Neuronal stem cell (in vitro differentiated cells): ENCODE results near the gene PFN3.
A peak's percentile ranks its signal among the peaks of the same experiment; 100 is the strongest.

Experiments
- DNase-seq: peaks from one replicate; pipeline ENCODE4 v3.0.0-alpha.2; 2013; ENCODE audit warnings: low spot score
- H2AFZ ChIP-seq: one replicate; pipeline ENCODE4 v1.6.1; 2013; ENCODE audit warnings: mild to moderate bottlenecking, low read length, inconsistent platforms
- H2AK5ac ChIP-seq: 2 replicates; pipeline ENCODE4 v1.6.1; 2013; ENCODE audit warnings: low read depth, mild to moderate bottlenecking, inconsistent platforms, low read length, moderate library complexity, mixed read lengths
- H2BK120ac ChIP-seq: 2 replicates; pipeline ENCODE4 v1.6.1; 2013; ENCODE audit warnings: low read depth, mild to moderate bottlenecking, inconsistent platforms, low read length, moderate library complexity, mixed read lengths
- H2BK12ac ChIP-seq: one replicate; pipeline ENCODE4 v1.6.1; 2013; ENCODE audit warnings: low read length, inconsistent platforms
- H2BK15ac ChIP-seq: 2 replicates; pipeline ENCODE4 v1.6.1; 2013; ENCODE audit warnings: mild to moderate bottlenecking, low read length, inconsistent platforms, mixed read lengths
- H2BK5ac ChIP-seq: one replicate; pipeline ENCODE4 v1.6.1; 2013; ENCODE audit warnings: inconsistent platforms, mild to moderate bottlenecking, low read length, moderate library complexity
- H3K14ac ChIP-seq: one replicate; pipeline ENCODE4 v1.6.1; 2013; ENCODE audit warnings: low read length, inconsistent platforms
- H3K18ac ChIP-seq: 2 replicates; pipeline ENCODE4 v1.6.1; 2013; ENCODE audit warnings: low read length, inconsistent platforms
- H3K23ac ChIP-seq: 2 replicates; pipeline ENCODE4 v1.6.1; 2013; ENCODE audit warnings: low read depth, mild to moderate bottlenecking, mixed read lengths, low read length, inconsistent platforms; ENCODE audit not compliant: poor library complexity
- H3K27ac ChIP-seq: replicated peaks from 3 replicates; pipeline ENCODE4 v1.5.1; 2013; ENCODE audit warnings: low read length, inconsistent platforms
- H3K27me3 ChIP-seq, 3 experiments: 2 replicates each; pipeline ENCODE4 v1.6.1; 2013; ENCODE audit warnings: low read length in 3 of 3, mild to moderate bottlenecking in 2 of 3, inconsistent platforms in 1 of 3, low read depth in 1 of 3, mixed read lengths in 1 of 3, moderate library complexity in 1 of 3; ENCODE audit not compliant: control insufficient read depth in 3 of 3, insufficient read depth in 3 of 3
- H3K36me3 ChIP-seq, 2 donors: replicated peaks in 1 of 2; 2 replicates each; pipeline ENCODE4 v1.6.1; 2013; ENCODE audit warnings: low read length in 2 of 2; ENCODE audit not compliant: control insufficient read depth in 2 of 2, insufficient read depth in 2 of 2
- H3K4ac ChIP-seq: 2 replicates; pipeline ENCODE4 v1.6.1; 2013; ENCODE audit warnings: inconsistent platforms, mild to moderate bottlenecking, low read length, moderate library complexity
- H3K4me1 ChIP-seq, 2 donors: 1 replicate in 1 of 2; 2 replicates in 1 of 2; pipeline ENCODE4 v1.6.1; 2013; ENCODE audit warnings: low read length in 2 of 2, low read depth in 1 of 2; ENCODE audit not compliant: control insufficient read depth in 2 of 2, insufficient read depth in 1 of 2
- H3K4me2 ChIP-seq: one replicate; pipeline ENCODE4 v1.6.1; 2013; ENCODE audit warnings: mild to moderate bottlenecking, low read length, inconsistent platforms; ENCODE audit not compliant: insufficient read depth, poor library complexity, severe bottlenecking
- H3K4me3 ChIP-seq, 2 donors: 2 replicates each; pipeline ENCODE4 v1.5.1; 2013; ENCODE audit warnings: low read length in 2 of 2, mild to moderate bottlenecking in 2 of 2, inconsistent platforms in 1 of 2, moderate library complexity in 1 of 2
- H3K79me1 ChIP-seq: one replicate; pipeline ENCODE4 v1.6.1; 2013; ENCODE audit warnings: low read depth, mild to moderate bottlenecking, inconsistent platforms, low read length, moderate library complexity
- H3K9ac ChIP-seq: one replicate; pipeline ENCODE4 v1.6.1; 2013; ENCODE audit warnings: mild to moderate bottlenecking, low read depth, low read length, inconsistent platforms; ENCODE audit not compliant: poor library complexity
- H3K9me3 ChIP-seq, 2 donors: replicated peaks in 1 of 2; 2 replicates each; pipeline versions ENCODE3 to v1.6.1; 2013; ENCODE audit warnings: low read length in 2 of 2, mild to moderate bottlenecking in 2 of 2, inconsistent platforms in 1 of 2, low read depth in 1 of 2, mixed read lengths in 1 of 2, moderate library complexity in 1 of 2; ENCODE audit not compliant: control insufficient read depth in 2 of 2, insufficient read depth in 1 of 2
- H4K8ac ChIP-seq: one replicate; pipeline ENCODE4 v1.6.1; 2013; ENCODE audit warnings: low read depth, mild to moderate bottlenecking, inconsistent platforms, low read length, moderate library complexity
- H4K91ac ChIP-seq: one replicate; pipeline ENCODE4 v1.6.1; 2013; ENCODE audit warnings: low read length, low read depth, mild to moderate bottlenecking, inconsistent platforms; ENCODE audit not compliant: poor library complexity
- whole genome bisulfite sequencing, 2 donors: extraction: QIAGEN DNeasy Blood & Tissue Kit; methylation state at CpG; one replicate each; pipeline ENCODE4 v1.1.7; 2013; ENCODE audit warnings: missing lambda C conversion rate in 2 of 2, mixed read lengths in 1 of 2; ENCODE audit not compliant: insufficient read length in 2 of 2, insufficient replicate concordance in 1 of 2; ENCODE audit errors: extremely low coverage in 2 of 2; 5-methylcytosine and 5-hydroxymethylcytosine counted together

The PFN3 gene

DNA sequence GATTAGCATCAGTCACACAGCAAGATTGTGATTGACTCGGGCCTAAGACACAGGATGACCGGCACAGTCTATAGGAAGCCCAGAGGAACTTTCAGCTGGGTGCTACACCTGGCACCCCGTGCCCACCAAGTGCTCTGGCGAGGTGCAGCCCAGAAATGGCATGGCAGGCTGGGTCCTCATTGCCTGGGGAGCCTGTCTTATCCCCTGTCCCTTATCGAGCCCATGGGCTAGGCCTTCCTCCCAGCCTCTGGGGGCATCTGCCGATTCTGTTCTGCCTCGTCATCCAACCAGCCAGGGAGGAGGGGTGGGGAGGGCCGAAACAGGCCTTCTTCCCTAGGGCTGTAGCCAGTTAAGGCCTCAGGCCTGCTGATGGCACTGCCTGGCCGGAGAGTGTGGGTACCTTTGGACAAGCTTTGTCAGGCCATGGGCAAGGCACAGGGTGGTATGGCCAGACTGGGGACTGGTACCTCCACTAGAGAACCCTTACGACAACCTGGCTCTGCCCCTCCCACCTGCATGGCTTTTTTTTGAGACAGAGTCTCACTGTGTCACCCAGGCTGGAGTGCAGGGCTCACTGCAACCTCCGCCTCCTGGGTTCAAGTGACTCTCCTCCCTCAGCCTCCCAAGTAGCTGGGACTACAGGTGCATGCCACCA lies 27.6 kb upstream of the PFN3 start:
- peak overlapping the region; percentile 26 for H3K23ac ChIP-seq
- no peak overlapping the region for H2BK120ac ChIP-seq
- no peak overlapping the region for H3K4ac ChIP-seq
- H3K4me1 ChIP-seq = peaks cover 15 to 16% of the 10 kb centered on the region in 2 donors
- H3K9ac ChIP-seq = no peak overlapping the region
- H3K27ac ChIP-seq = no peak overlapping the region
- no peak overlapping the region for H2AFZ ChIP-seq
- peak overlapping the region in 1 of 2 donors; percentile 87 for H3K4me3 ChIP-seq
- peaks cover 0 to 5% (median 0%) of the 10 kb centered on the region in 3 experiments for H3K27me3 ChIP-seq
- H2BK15ac ChIP-seq = no peak overlapping the region
- no peak overlapping the region for H3K14ac ChIP-seq
- H3K79me1 ChIP-seq = peaks cover 4% of the 10 kb centered on the region
- H3K18ac ChIP-seq = no peak overlapping the region
- H3K4me2 ChIP-seq = no peak overlapping the region
- no peak for DNase-seq
- no peak overlapping the region for H2BK5ac ChIP-seq
- H3K36me3 ChIP-seq = peaks cover 16 to 35% of the 10 kb centered on the region in 2 donors
- H4K91ac ChIP-seq = no peak overlapping the region
- no peak overlapping the region for H2BK12ac ChIP-seq
- no peak overlapping the region for H4K8ac ChIP-seq
- WGBS, 2 donors = no CpG with 5 or more reads among the region's 11 CpGs
- no peaks in the 10 kb centered on the region for H3K9me3 ChIP-seq
- no peak overlapping the region for H2AK5ac ChIP-seq

DNA sequence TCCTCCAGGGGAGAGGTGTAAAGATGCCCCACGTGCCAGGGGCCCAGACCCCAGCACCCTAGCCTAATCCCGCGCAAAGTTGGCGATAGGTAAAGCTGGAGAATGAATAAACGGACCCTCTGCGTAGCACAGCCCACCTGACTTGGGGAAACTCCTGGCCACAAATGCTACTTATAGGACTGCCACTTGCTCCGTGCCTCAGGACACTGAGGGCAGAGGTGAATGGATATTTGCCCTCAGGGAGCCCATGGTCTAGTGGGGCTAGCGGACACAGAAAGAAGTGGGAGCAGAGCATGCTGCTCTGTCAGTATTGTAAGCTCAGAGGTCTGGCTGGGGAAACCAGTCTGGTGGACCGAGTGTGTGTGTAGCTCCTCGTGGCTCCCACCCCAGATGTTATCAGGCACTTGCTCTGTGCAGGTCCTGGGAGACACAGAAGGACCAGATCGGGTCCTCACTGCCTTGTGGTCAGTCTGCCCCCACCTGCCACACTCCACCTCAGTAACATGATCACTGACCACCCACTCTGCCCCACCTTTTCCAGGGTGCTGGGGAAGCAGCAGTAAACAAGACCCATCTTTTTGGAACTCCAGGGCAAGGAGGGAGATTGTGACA lies 26.9 kb upstream of the PFN3 start:
- H2BK120ac ChIP-seq = no peak overlapping the region
- no peak overlapping the region for H4K91ac ChIP-seq
- no peak overlapping the region for H3K27ac ChIP-seq
- H2AK5ac ChIP-seq = peak overlapping the region; percentile 9
- peak overlapping the region; percentile 85 for H2AFZ ChIP-seq
- H3K79me1 ChIP-seq = peaks cover 4% of the 10 kb centered on the region
- H3K36me3 ChIP-seq = peaks cover 8 to 28% of the 10 kb centered on the region in 2 donors
- peak overlapping the region; percentile 79 for H3K4me2 ChIP-seq
- no CpG with 5 or more reads among the region's 11 CpGs for WGBS, 2 donors
- peak overlapping the region; percentile 55 for H2BK15ac ChIP-seq
- no peaks in the 10 kb centered on the region for H3K9me3 ChIP-seq
- peak overlapping the region; percentile 94 for H3K23ac ChIP-seq
- peak overlapping the region; percentile 94 for H3K9ac ChIP-seq
- DNase-seq = no peak
- H4K8ac ChIP-seq = no peak overlapping the region
- H2BK5ac ChIP-seq = no peak overlapping the region
- peak overlapping the region; percentile 99 for H3K18ac ChIP-seq
- peak overlapping the region; percentile 87 to 92 for H3K4me3 ChIP-seq
- H3K27me3 ChIP-seq = peaks cover 0 to 5% (median 0%) of the 10 kb centered on the region in 3 experiments
- no peak overlapping the region for H2BK12ac ChIP-seq
- H3K4ac ChIP-seq = no peak overlapping the region
- peaks cover 15 to 16% of the 10 kb centered on the region in 2 donors for H3K4me1 ChIP-seq
- H3K14ac ChIP-seq = no peak overlapping the region

DNA sequence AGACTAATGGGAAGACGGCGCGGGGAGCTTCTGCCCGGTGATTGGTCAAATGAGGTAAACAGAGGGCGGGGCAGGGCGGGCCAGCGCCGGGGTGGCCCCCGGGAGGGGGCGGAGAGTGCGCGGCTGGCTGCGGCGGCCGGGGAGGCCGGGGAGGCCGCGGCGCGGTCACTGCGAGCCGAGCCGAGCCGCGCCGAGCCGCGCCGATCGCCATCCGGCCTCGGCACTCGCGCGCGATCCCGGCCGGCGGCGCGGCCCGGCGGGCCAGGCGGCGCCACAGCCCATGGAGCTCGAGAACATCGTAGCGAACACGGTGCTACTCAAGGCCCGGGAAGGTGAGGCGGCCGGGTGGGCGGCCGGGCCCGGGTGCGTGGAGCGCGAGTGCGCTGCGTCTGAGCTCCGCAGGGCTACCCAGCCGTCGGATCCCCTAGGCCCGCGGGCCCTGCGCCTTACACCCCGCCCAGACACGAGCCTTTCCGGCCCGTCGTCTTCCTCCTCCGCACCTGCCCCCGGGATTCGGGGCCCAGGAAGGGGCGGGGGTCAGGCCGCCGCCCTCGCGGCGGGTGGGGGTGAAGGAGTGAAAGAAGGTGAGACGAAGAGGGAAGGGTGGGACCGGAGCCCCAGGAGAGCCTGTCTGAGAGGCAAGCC lies 26.2 kb upstream of the PFN3 start, which contains the start of gene GRK6:
TSS of gene GRK6 (plus strand) at position 111 of the 645 bp plus-strand sequence. CDS start at position 281, 170 bp downstream.
- peak within 1 kb of the TSS; percentile 86 for H2BK12ac ChIP-seq
- peaks cover 3 to 21% of the 10 kb centered on the region in 2 donors for H3K36me3 ChIP-seq
- H3K27me3 ChIP-seq = peaks cover 0 to 5% (median 0%) of the 10 kb centered on the region in 3 experiments
- H2BK5ac ChIP-seq = peak within 1 kb of the TSS; percentile 79
- no peaks in the 10 kb centered on the region for H3K9me3 ChIP-seq
- no CpG with 5 or more reads among the region's 82 CpGs for WGBS, 2 donors
- H3K18ac ChIP-seq = peak within 1 kb of the TSS; percentile 99
- DNase-seq = peak; percentile 24
- H4K91ac ChIP-seq = peak within 1 kb of the TSS; percentile 12
- no peak within 1 kb of the TSS for H2BK120ac ChIP-seq
- peak within 1 kb of the TSS; percentile 80 for H2AK5ac ChIP-seq
- H3K4me1 ChIP-seq = peaks cover 15 to 16% of the 10 kb centered on the region in 2 donors
- no peak within 1 kb of the TSS for H3K4ac ChIP-seq
- H3K14ac ChIP-seq = no peak within 1 kb of the TSS
- peak within 1 kb of the TSS; percentile 95 for H3K23ac ChIP-seq
- H2BK15ac ChIP-seq = peak within 1 kb of the TSS; percentile 55
- H3K79me1 ChIP-seq = peaks cover 4% of the 10 kb centered on the region
- no peak within 1 kb of the TSS for H4K8ac ChIP-seq
- H3K4me3 ChIP-seq = peak within 1 kb of the TSS; percentile 87 to 92
- H3K9ac ChIP-seq = peak within 1 kb of the TSS; percentile 94
- peak within 1 kb of the TSS; percentile 95 for H2AFZ ChIP-seq
- peak within 1 kb of the TSS; percentile 79 for H3K4me2 ChIP-seq
- peak within 1 kb of the TSS; percentile 98 for H3K27ac ChIP-seq
